GM23338 (cell line): Measurements from ENCODE around the gene EGFR. TPM values are rescaled to one million over a fixed set of nuclear protein-coding genes. Genes with fewer than 3 reads are reported as not detected.
"Not testable (repeated sequence)": the region's sequence is repeated elsewhere in the genome, so short reads cannot be mapped to it uniquely, and the experiment has no call there.

Experiments used
- ATAC-seq: fragments of 200-7000 bp; cut with Tn5 transposase; 3 replicates; pipeline ENCODE4 v1.9.1; 2020
- DNase-seq: peaks from one replicate; pipeline ENCODE4 v3.0.0-alpha.2; 2015; ENCODE audit warnings: low spot score
- H2AFZ ChIP-seq: fragments of 200-600 bp; sonication (generic); 2 replicates; pipeline ENCODE4 v1.8.0; 2016; ENCODE audit warnings: antibody characterized with exemption, mild to moderate bottlenecking, moderate library complexity
- H3F3A ChIP-seq: fragments of 200-600 bp; sonication (generic); replicated peaks from 2 replicates; pipeline ENCODE4 v1.8.0; 2017; ENCODE audit warnings: antibody characterized with exemption, mixed run types, low read depth
- H3K27ac ChIP-seq: fragments of 200-600 bp; sonication (generic); 2 replicates; pipeline ENCODE4 v1.6.1; 2016; ENCODE audit warnings: low read depth
- H3K27me3 ChIP-seq: fragments of 200-600 bp; sonication (generic); 2 replicates; pipeline ENCODE4 v1.8.0; 2016; ENCODE audit warnings: mild to moderate bottlenecking, mixed run types, moderate library complexity; ENCODE audit not compliant: insufficient read depth
- H3K36me3 ChIP-seq: fragments of 200-600 bp; sonication (generic); 2 replicates; pipeline ENCODE4 v1.8.0; 2016; ENCODE audit warnings: mild to moderate bottlenecking; ENCODE audit not compliant: insufficient read depth
- H3K4me1 ChIP-seq: fragments of 200-600 bp; sonication (generic); 2 replicates; pipeline ENCODE4 v1.8.0; 2016; ENCODE audit warnings: mild to moderate bottlenecking, moderate library complexity; ENCODE audit not compliant: insufficient read depth
- H3K4me2 ChIP-seq: fragments of 200-600 bp; sonication (generic); 2 replicates; pipeline ENCODE4 v1.7.1; 2017; ENCODE audit warnings: mixed run types
- H3K4me3 ChIP-seq: fragments of 200-600 bp; sonication (generic); 2 replicates; pipeline ENCODE4 v1.6.1; 2016; ENCODE audit warnings: mixed run types
- H3K79me2 ChIP-seq: fragments of 200-600 bp; sonication (generic); replicated peaks from 2 replicates; pipeline ENCODE4 v1.8.0; 2017; ENCODE audit warnings: mild to moderate bottlenecking; ENCODE audit not compliant: insufficient read depth
- H3K9me2 ChIP-seq: fragments of 200-600 bp; sonication (generic); 2 replicates; pipeline ENCODE4 v1.8.0; 2017; ENCODE audit not compliant: insufficient read depth
- H4K20me1 ChIP-seq: fragments of 200-600 bp; sonication (generic); replicated peaks from 2 replicates; pipeline ENCODE4 v1.8.0; 2017; ENCODE audit warnings: mild to moderate bottlenecking; ENCODE audit not compliant: insufficient read depth
- H3K27ac Mint-ChIP-seq: 2 replicates; pipeline ENCODE4 v1.8.0; 2020; ENCODE audit warnings: inconsistent platforms, mild to moderate bottlenecking, moderate library complexity, mixed read lengths
- H3K27me3 Mint-ChIP-seq: 3 replicates; pipeline ENCODE4 v1.8.0; 2022; ENCODE audit warnings: low read depth, mild to moderate bottlenecking, moderate library complexity, mixed read lengths, inconsistent platforms; ENCODE audit not compliant: insufficient read depth, poor library complexity
- H3K36me3 Mint-ChIP-seq: 3 replicates; pipeline ENCODE4 v1.8.0; 2021; ENCODE audit warnings: low read depth, mild to moderate bottlenecking, inconsistent platforms, moderate library complexity, mixed read lengths
- H3K4me1 Mint-ChIP-seq: 3 replicates; pipeline ENCODE4 v1.8.0; 2020; ENCODE audit warnings: mild to moderate bottlenecking, inconsistent platforms, mixed read lengths
- H3K4me3 Mint-ChIP-seq: 3 replicates; pipeline ENCODE4 v1.8.0; 2021; ENCODE audit warnings: moderate library complexity, mild to moderate bottlenecking, inconsistent platforms, mixed read lengths
- H3K9me3 Mint-ChIP-seq: 3 replicates; pipeline ENCODE4 v1.8.0; 2020; ENCODE audit warnings: moderate library complexity, mild to moderate bottlenecking, inconsistent platforms, mixed read lengths
- EZH2 ChIP-seq: fragments of 200-600 bp; sonication (generic); IDR thresholded peaks from one replicate; pipeline ENCODE4 v1.8.0; 2017; ENCODE audit warnings: antibody characterized with exemption, mild to moderate bottlenecking, low read depth; ENCODE audit not compliant: unreplicated experiment
- POLR2AphosphoS5 ChIP-seq: IDR thresholded peaks from 2 replicates; pipeline ENCODE4 v1.6.1; 2016; ENCODE audit warnings: antibody characterized with exemption, low read depth
- STAT1 ChIP-seq: IDR thresholded peaks from one replicate; pipeline ENCODE4 v1.6.1; 2016; ENCODE audit warnings: antibody characterized with exemption; ENCODE audit not compliant: unreplicated experiment
- polyA plus RNA-seq: library from polyadenylated mRNA; unstranded; fragments of >200 nt; fragmentation: Nextera tagmentation; extraction: Ambion mirVana; gene quantifications from 2 replicates; pipeline ENCODE4 v1.2.1, GENCODE V29; 2016
- total RNA-seq: library from RNA; depleted of rRNA; stranded (reverse); fragments of >200 nt; shearing (Covaris generic); gene quantifications from 2 replicates; pipeline ENCODE4 v1.2.3, GENCODE V29; 2014
- TF ChIP-seq, protein P1 (sequence below): IDR thresholded peaks from 2 replicates; pipeline ENCODE4 v1.6.1; 2016; ENCODE audit warnings: antibody characterized with exemption
- TF ChIP-seq, protein P2 (sequence below), 2 experiments: fragments of 200-600 bp in 1 of 2; sonication (generic) in 1 of 2; conservative IDR thresholded peaks; 2 replicates each; pipeline versions ENCODE4 v1.5.1 to v1.6.1; 2016 to 2017; ENCODE audit warnings: antibody characterized with exemption in 2 of 2, low read depth in 2 of 2, mild to moderate bottlenecking in 2 of 2, moderate library complexity in 1 of 2
- TF ChIP-seq, protein P3 (sequence below): fragments of 250-450 bp; sonication (Bioruptor Pico); IDR thresholded peaks from 2 replicates; pipeline ENCODE4 v1.5.0; 2020; ENCODE audit warnings: mild to moderate bottlenecking, moderate library complexity

The EGFR gene
- total and polyA plus RNA-seq, 2 experiments from 2014 or later: 1.5 to 4.5 TPM

DNA sequence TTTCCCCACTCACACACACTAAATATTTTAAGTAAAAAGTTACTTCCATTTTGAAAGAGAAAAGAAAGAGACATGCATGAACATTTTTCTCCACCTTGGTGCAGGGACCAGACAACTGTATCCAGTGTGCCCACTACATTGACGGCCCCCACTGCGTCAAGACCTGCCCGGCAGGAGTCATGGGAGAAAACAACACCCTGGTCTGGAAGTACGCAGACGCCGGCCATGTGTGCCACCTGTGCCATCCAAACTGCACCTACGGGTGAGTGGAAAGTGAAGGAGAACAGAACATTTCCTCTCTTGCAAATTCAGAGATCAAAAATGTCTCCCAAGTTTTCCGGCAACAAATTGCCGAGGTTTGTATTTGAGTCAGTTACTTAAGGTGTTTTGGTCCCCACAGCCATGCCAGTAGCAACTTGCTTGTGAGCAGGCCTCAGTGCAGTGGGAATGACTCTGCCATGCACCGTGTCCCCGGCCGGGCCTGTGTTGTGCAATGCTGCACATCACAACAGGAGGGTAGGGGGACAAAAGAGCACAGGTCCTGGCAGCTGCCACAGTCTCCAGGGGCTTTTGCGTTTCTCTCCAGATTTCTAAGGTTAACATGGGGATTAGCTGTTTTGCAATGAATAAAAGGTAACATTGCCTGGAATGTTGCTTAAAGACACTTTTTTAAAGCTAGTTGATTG, 146.5 kb downstream of the EGFR start:
- H3K4me3 ChIP-seq: no peak overlapping the region
- no peak for TF ChIP-seq EZH2
- TF ChIP-seq, protein P1, sequence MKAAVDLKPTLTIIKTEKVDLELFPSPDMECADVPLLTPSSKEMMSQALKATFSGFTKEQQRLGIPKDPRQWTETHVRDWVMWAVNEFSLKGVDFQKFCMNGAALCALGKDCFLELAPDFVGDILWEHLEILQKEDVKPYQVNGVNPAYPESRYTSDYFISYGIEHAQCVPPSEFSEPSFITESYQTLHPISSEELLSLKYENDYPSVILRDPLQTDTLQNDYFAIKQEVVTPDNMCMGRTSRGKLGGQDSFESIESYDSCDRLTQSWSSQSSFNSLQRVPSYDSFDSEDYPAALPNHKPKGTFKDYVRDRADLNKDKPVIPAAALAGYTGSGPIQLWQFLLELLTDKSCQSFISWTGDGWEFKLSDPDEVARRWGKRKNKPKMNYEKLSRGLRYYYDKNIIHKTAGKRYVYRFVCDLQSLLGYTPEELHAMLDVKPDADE: no peak
- TF ChIP-seq STAT1: no peak
- TF ChIP-seq, protein P2, sequence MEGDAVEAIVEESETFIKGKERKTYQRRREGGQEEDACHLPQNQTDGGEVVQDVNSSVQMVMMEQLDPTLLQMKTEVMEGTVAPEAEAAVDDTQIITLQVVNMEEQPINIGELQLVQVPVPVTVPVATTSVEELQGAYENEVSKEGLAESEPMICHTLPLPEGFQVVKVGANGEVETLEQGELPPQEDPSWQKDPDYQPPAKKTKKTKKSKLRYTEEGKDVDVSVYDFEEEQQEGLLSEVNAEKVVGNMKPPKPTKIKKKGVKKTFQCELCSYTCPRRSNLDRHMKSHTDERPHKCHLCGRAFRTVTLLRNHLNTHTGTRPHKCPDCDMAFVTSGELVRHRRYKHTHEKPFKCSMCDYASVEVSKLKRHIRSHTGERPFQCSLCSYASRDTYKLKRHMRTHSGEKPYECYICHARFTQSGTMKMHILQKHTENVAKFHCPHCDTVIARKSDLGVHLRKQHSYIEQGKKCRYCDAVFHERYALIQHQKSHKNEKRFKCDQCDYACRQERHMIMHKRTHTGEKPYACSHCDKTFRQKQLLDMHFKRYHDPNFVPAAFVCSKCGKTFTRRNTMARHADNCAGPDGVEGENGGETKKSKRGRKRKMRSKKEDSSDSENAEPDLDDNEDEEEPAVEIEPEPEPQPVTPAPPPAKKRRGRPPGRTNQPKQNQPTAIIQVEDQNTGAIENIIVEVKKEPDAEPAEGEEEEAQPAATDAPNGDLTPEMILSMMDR (conservative IDR thresholded peaks at IDR 0.05; ENCODE audit: low read depth in 2 of 2): no peak
- no peak for TF ChIP-seq POLR2AphosphoS5
- TF ChIP-seq, protein P3, sequence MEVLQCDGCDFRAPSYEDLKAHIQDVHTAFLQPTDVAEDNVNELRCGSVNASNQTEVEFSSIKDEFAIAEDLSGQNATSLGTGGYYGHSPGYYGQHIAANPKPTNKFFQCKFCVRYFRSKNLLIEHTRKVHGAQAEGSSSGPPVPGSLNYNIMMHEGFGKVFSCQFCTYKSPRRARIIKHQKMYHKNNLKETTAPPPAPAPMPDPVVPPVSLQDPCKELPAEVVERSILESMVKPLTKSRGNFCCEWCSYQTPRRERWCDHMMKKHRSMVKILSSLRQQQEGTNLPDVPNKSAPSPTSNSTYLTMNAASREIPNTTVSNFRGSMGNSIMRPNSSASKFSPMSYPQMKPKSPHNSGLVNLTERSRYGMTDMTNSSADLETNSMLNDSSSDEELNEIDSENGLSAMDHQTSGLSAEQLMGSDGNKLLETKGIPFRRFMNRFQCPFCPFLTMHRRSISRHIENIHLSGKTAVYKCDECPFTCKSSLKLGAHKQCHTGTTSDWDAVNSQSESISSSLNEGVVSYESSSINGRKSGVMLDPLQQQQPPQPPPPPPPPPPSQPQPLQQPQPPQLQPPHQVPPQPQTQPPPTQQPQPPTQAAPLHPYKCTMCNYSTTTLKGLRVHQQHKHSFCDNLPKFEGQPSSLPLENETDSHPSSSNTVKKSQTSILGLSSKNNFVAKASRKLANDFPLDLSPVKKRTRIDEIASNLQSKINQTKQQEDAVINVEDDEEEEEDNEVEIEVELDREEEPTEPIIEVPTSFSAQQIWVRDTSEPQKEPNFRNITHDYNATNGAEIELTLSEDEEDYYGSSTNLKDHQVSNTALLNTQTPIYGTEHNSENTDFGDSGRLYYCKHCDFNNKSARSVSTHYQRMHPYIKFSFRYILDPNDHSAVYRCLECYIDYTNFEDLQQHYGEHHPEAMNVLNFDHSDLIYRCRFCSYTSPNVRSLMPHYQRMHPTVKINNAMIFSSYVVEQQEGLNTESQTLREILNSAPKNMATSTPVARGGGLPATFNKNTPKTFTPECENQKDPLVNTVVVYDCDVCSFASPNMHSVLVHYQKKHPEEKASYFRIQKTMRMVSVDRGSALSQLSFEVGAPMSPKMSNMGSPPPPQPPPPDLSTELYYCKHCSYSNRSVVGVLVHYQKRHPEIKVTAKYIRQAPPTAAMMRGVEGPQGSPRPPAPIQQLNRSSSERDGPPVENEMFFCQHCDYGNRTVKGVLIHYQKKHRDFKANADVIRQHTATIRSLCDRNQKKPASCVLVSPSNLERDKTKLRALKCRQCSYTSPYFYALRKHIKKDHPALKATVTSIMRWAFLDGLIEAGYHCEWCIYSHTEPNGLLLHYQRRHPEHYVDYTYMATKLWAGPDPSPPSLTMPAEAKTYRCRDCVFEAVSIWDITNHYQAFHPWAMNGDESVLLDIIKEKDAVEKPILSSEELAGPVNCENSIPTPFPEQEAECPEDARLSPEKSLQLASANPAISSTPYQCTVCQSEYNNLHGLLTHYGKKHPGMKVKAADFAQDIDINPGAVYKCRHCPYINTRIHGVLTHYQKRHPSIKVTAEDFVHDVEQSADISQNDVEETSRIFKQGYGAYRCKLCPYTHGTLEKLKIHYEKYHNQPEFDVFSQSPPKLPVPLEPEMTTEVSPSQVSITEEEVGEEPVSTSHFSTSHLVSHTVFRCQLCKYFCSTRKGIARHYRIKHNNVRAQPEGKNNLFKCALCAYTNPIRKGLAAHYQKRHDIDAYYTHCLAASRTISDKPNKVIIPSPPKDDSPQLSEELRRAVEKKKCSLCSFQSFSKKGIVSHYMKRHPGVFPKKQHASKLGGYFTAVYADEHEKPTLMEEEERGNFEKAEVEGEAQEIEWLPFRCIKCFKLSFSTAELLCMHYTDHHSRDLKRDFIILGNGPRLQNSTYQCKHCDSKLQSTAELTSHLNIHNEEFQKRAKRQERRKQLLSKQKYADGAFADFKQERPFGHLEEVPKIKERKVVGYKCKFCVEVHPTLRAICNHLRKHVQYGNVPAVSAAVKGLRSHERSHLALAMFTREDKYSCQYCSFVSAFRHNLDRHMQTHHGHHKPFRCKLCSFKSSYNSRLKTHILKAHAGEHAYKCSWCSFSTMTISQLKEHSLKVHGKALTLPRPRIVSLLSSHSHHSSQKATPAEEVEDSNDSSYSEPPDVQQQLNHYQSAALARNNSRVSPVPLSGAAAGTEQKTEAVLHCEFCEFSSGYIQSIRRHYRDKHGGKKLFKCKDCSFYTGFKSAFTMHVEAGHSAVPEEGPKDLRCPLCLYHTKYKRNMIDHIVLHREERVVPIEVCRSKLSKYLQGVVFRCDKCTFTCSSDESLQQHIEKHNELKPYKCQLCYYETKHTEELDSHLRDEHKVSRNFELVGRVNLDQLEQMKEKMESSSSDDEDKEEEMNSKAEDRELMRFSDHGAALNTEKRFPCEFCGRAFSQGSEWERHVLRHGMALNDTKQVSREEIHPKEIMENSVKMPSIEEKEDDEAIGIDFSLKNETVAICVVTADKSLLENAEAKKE (CRISPR knock-in tag): no peak
- no peak overlapping the region for H3K27ac ChIP-seq
- peaks cover 2% of the 10 kb centered on the region; the same call in 1 of the 3 replicates for H3K9me3 Mint-ChIP-seq
- peaks cover 4% of the 10 kb centered on the region; the same call in 2 of the 3 replicates for H3K4me1 Mint-ChIP-seq
- H3K79me2 ChIP-seq: no peaks in the 10 kb centered on the region
- H3K27ac Mint-ChIP-seq: no peak overlapping the region
- H3K36me3 Mint-ChIP-seq: 0 out of 3 replicates have a peak, but pooled peaks cover 6% of the 10 kb centered on the region
- H3K36me3 ChIP-seq: no peaks in the 10 kb centered on the region
- H3K4me2 ChIP-seq: no peak overlapping the region
- ATAC-seq (peak; percentile 57), DNase-seq (no peak)
- no peaks in the 10 kb centered on the region for H3F3A ChIP-seq
- no peaks in the 10 kb centered on the region for H4K20me1 ChIP-seq
- peaks cover 2% of the 10 kb centered on the region for H3K27me3 Mint-ChIP-seq
- no peaks in the 10 kb centered on the region for H3K9me2 ChIP-seq
- no peak overlapping the region for H3K4me3 Mint-ChIP-seq
- no peak overlapping the region for H2AFZ ChIP-seq
- H3K4me1 ChIP-seq: no peaks in the 10 kb centered on the region
- no peaks in the 10 kb centered on the region for H3K27me3 ChIP-seq

DNA sequence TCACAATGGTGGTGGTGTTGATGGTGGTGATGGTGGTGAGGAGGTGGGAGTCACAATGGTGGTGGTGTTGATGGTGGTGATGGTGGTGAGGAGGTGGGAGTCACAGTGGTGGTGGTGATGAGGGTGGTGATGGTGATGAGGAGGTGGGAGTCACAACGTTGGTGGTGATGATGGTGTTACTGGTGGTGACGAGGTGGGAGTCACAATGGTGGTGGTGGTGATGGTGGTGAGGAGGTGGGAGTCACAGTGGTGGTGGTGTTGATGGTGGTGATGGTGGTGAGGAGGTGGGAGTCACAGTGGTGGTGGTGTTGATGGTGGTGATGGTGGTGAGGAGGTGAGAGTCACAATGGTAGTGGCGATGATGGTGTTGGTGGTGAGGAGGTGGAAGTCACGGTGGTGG, 148.5 kb downstream of the EGFR start:
- not testable (repeated sequence) for H3K4me1 ChIP-seq, ATAC-seq

More for the DNA sequence above, 148.5 kb downstream of the EGFR start:
- H3K4me2 ChIP-seq, H2AFZ ChIP-seq, H3K36me3 Mint-ChIP-seq, DNase-seq, H3K9me2 ChIP-seq, H3K27ac Mint-ChIP-seq, H3K27me3 ChIP-seq, H4K20me1 ChIP-seq, H3K27me3 Mint-ChIP-seq, H3K79me2 ChIP-seq, H3K27ac ChIP-seq, H3F3A ChIP-seq, H3K36me3 ChIP-seq, H3K9me3 Mint-ChIP-seq, H3K4me1 Mint-ChIP-seq, H3K4me3 ChIP-seq, H3K4me3 Mint-ChIP-seq: not testable (repeated sequence)
